ENCODE data around the gene MBLAC1.

DNA sequence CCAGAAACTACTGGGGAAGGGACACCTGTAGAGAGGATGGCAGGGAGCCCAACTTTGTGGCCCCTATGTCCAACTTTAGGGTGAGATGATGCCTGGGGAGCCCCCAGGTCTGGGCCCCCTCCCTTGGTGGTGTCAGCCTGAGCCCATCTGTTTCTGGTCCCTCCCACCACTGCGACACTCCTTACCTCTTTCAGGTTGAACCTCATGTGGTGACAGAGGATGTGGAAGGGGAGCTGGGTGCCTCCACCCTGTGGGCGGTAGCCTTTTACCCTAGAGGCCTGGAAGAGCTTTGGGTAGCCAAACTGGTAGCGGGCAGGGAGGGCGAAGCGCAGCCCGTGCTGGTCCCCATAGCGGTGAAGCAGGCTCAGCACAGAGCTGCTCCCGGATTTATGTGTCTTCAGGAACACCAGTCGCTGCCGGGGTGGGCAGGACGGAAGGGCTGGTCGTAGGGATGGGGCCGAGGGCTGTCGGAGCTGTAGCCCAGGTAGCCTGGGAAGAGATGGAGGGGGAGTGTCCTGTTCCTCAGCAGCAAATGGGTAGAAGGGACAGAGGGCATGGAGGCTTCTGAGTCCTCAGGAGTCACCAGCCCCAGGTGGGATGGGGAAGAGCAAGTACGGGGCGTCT is 39.7 kb downstream of the MBLAC1 start:
- TF ChIP-seq, protein P1, sequence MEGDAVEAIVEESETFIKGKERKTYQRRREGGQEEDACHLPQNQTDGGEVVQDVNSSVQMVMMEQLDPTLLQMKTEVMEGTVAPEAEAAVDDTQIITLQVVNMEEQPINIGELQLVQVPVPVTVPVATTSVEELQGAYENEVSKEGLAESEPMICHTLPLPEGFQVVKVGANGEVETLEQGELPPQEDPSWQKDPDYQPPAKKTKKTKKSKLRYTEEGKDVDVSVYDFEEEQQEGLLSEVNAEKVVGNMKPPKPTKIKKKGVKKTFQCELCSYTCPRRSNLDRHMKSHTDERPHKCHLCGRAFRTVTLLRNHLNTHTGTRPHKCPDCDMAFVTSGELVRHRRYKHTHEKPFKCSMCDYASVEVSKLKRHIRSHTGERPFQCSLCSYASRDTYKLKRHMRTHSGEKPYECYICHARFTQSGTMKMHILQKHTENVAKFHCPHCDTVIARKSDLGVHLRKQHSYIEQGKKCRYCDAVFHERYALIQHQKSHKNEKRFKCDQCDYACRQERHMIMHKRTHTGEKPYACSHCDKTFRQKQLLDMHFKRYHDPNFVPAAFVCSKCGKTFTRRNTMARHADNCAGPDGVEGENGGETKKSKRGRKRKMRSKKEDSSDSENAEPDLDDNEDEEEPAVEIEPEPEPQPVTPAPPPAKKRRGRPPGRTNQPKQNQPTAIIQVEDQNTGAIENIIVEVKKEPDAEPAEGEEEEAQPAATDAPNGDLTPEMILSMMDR (IDR thresholded peaks at IDR 0.05; ENCODE audit: borderline replicate concordance, extremely low read depth, low read length, poor library complexity, severe bottlenecking) = no peak
- TF ChIP-seq EZH2 (IDR thresholded peaks at IDR 0.05; ENCODE audit: borderline replicate concordance, low read depth, low read length, severe bottlenecking) = no peak

All from DND-41 (cell line).